HepG2 (cell line): ENCODE data around the gene TMEM41B. TPM values are rescaled to one million over a fixed set of nuclear protein-coding genes. Genes with fewer than 3 reads are reported as not detected.

ENCODE experiments used
- ATF6 ChIP-seq: sonication (generic); formaldehyde crosslinking; conservative IDR thresholded peaks from 2 replicates; pipeline ENCODE4 v1.4.0; 2020; ENCODE audit warnings: missing genetic modification reagents
- CCAR2 ChIP-seq: fragments of 200-400 bp; formaldehyde crosslinking; optimal IDR thresholded peaks from 2 replicates; pipeline ENCODE3; 2018; ENCODE audit warnings: low read depth, mild to moderate bottlenecking, low read length, moderate library complexity
- KLF9 ChIP-seq: IDR thresholded peaks from 2 replicates; pipeline ENCODE4 v1.6.1; 2016; ENCODE audit warnings: low read depth
- MTF2 ChIP-seq: sonication (generic); formaldehyde crosslinking; IDR thresholded peaks from 2 replicates; pipeline ENCODE4 v1.5.0; 2020; ENCODE audit warnings: missing genetic modification reagents, borderline replicate concordance
- NPAS2 ChIP-seq: sonication (generic); formaldehyde crosslinking; IDR thresholded peaks from 2 replicates; pipeline ENCODE4 v1.8.0; 2022; ENCODE audit warnings: mild to moderate bottlenecking, missing genetic modification reagents, borderline replicate concordance
- PAXIP1 ChIP-seq: sonication (generic); formaldehyde crosslinking; conservative IDR thresholded peaks from 2 replicates; pipeline ENCODE4 v1.4.0; 2020; ENCODE audit warnings: mild to moderate bottlenecking, missing genetic modification reagents, moderate library complexity
- SMAD1 ChIP-seq: sonication (generic); formaldehyde crosslinking; IDR thresholded peaks from 2 replicates; pipeline ENCODE4 v1.4.0; 2020; ENCODE audit warnings: missing genetic modification reagents, low read depth, mild to moderate bottlenecking, borderline replicate concordance
- SRF ChIP-seq: IDR thresholded peaks from 2 replicates; pipeline ENCODE4 v1.6.1; 2011; ENCODE audit warnings: mild to moderate bottlenecking, low read depth, low read length, moderate library complexity
- SYNCRIP ChIP-seq: fragments of 200-400 bp; formaldehyde crosslinking; IDR thresholded peaks from 2 replicates; pipeline ENCODE4 v1.6.1; 2018; ENCODE audit warnings: mild to moderate bottlenecking, low read depth, low read length; ENCODE audit not compliant: insufficient read depth
- USF2 ChIP-seq, 2 experiments: sonication (generic) in 1 of 2; formaldehyde crosslinking in 1 of 2; IDR thresholded peaks; 2 replicates each; pipeline versions ENCODE4 v1.5.1 to v1.6.1; 2011 to 2020; ENCODE audit warnings: borderline replicate concordance in 1 of 2, low read depth in 1 of 2, low read length in 1 of 2, mild to moderate bottlenecking in 1 of 2, missing genetic modification reagents in 1 of 2, moderate library complexity in 1 of 2
- ZBED4 ChIP-seq: sonication (generic); formaldehyde crosslinking; IDR thresholded peaks from 2 replicates; pipeline ENCODE4 v1.4.0; 2020; ENCODE audit warnings: missing genetic modification reagents, borderline replicate concordance
- ZMAT3 ChIP-seq: sonication (generic); formaldehyde crosslinking; conservative IDR thresholded peaks from 2 replicates; pipeline ENCODE4 v1.7.0; 2021; ENCODE audit warnings: missing genetic modification reagents
- ZNF124 ChIP-seq: sonication (generic); formaldehyde crosslinking; IDR thresholded peaks from 2 replicates; pipeline ENCODE4 v1.4.0; 2020; ENCODE audit warnings: missing genetic modification reagents
- ZNF160 ChIP-seq: sonication (generic); formaldehyde crosslinking; IDR thresholded peaks from 2 replicates; pipeline ENCODE4 v1.8.0; 2022; ENCODE audit warnings: mild to moderate bottlenecking, inconsistent platforms, missing genetic modification reagents
- ZNF672 ChIP-seq: sonication (generic); formaldehyde crosslinking; IDR thresholded peaks from 2 replicates; pipeline ENCODE4 v1.8.1; 2022; ENCODE audit warnings: missing genetic modification reagents
- ZNF724P ChIP-seq: sonication (generic); formaldehyde crosslinking; IDR thresholded peaks from 2 replicates; pipeline ENCODE4 v1.8.0; 2022; ENCODE audit warnings: missing genetic modification reagents, borderline replicate concordance
- polyA plus RNA-seq, 8 experiments: library from polyadenylated mRNA; depleted of rRNA in 3 of 8; stranded (reverse) in 7 of 8; unstranded in 1 of 8; fragments of >200 nt; fragmentation: Illumina TruSeq in 4 of 8; extraction: Trizol in 4 of 8; gene quantifications; 2 replicates each; pipeline versions ENCODE4 v1.2.1 to v1.2.3, GENCODE V29; 2011 to 2016; ENCODE audit warnings: low read depth in 4 of 8, missing spikeins in 1 of 8, mixed read lengths in 1 of 8; ENCODE audit not compliant: insufficient read depth in 1 of 8
- total RNA-seq, 5 experiments: library from RNA; depleted of rRNA; stranded (reverse); fragments of >200 nt; fragmentation: Illumina TruSeq; extraction: Trizol; gene quantifications; 2 replicates each; pipeline ENCODE4 v1.2.3, GENCODE V29; 2016; ENCODE audit warnings: low read depth in 1 of 5

Gene TMEM41B
- total and polyA plus RNA-seq, 2 of the 13 experiments (the other 11 are each of a cell fraction or from before 2014, with no cell fraction given), result 36.8 to 48.1 TPM

- TF ChIP-seq USF2 (IDR thresholded peaks at IDR 0.05; ENCODE audit: low read depth, low read length) (no peak), USF2 (CRISPR knock-in tag; IDR thresholded peaks at IDR 0.05; ENCODE audit: borderline replicate concordance) (no peak), SRF (no peak), ATF6 (CRISPR knock-in tag) (no peak), MTF2 (CRISPR knock-in tag) (no peak), ZNF160 (CRISPR knock-in tag) (peak; percentile 74), ZNF724P (CRISPR knock-in tag) (no peak), SYNCRIP (no peak), ZNF124 (CRISPR knock-in tag) (0 out of 2 replicates have a peak, but pooled peaks have one; percentile 2), NPAS2 (CRISPR knock-in tag) (no peak), CCAR2 (no peak), ZBED4 (CRISPR knock-in tag) (peak; percentile 32; the same call in 1 of the 2 replicates), SMAD1 (0 out of 2 replicates have a peak, but pooled peaks have one; percentile 42), KLF9 (CRISPR knock-in tag) (no peak), ZMAT3 (CRISPR knock-in tag) (peak; percentile 40; the same call in 1 of the 2 replicates), ZNF672 (no peak), PAXIP1 (CRISPR knock-in tag) (peak; percentile 63)
Measured at GRCh38 chr11:9314291-9315077, at the start of gene TMEM41B (continued).
